Activated T-helper 17 cell treated with anti-CD3 and anti-CD28 coated beads, Interleukin-2, amount 50 U/mL, for 72 hours (primary cell): ENCODE data around the gene ACAP2. TPM values are rescaled to one million over a fixed set of nuclear protein-coding genes. Genes with fewer than 3 reads are reported as not detected.

Experiments
- ATAC-seq: fragments of 150-1000 bp; cut with Tn5 transposase; replicated peaks from 2 replicates; pipeline ENCODE4 v1.10.0; 2021; ENCODE audit warnings: mild to moderate bottlenecking, moderate library complexity
- H3K27ac Mint-ChIP-seq: one replicate; pipeline ENCODE4 v1.8.0; 2022; ENCODE audit warnings: mixed read lengths
- H3K27me3 Mint-ChIP-seq: one replicate; pipeline ENCODE4 v1.8.0; 2022; ENCODE audit warnings: mixed read lengths
- H3K36me3 Mint-ChIP-seq: one replicate; pipeline ENCODE4 v1.8.0; 2022; ENCODE audit warnings: low read depth, mild to moderate bottlenecking, mixed read lengths
- H3K4me1 Mint-ChIP-seq: one replicate; pipeline ENCODE4 v1.8.0; 2022; ENCODE audit warnings: mixed read lengths
- H3K4me3 Mint-ChIP-seq: one replicate; pipeline ENCODE4 v1.8.0; 2022; ENCODE audit warnings: mild to moderate bottlenecking, mixed read lengths
- H3K9me3 Mint-ChIP-seq: one replicate; pipeline ENCODE4 v1.8.0; 2022; ENCODE audit warnings: mixed read lengths
- total RNA-seq, 2 donors: library from RNA; stranded (reverse); gene quantifications; one replicate each; pipeline ENCODE4 v1.2.3, GENCODE V29; 2022

ACAP2 gene
- total RNA-seq, 2 donors from 2014 or later = 58.0 to 74.0 TPM

DNA sequence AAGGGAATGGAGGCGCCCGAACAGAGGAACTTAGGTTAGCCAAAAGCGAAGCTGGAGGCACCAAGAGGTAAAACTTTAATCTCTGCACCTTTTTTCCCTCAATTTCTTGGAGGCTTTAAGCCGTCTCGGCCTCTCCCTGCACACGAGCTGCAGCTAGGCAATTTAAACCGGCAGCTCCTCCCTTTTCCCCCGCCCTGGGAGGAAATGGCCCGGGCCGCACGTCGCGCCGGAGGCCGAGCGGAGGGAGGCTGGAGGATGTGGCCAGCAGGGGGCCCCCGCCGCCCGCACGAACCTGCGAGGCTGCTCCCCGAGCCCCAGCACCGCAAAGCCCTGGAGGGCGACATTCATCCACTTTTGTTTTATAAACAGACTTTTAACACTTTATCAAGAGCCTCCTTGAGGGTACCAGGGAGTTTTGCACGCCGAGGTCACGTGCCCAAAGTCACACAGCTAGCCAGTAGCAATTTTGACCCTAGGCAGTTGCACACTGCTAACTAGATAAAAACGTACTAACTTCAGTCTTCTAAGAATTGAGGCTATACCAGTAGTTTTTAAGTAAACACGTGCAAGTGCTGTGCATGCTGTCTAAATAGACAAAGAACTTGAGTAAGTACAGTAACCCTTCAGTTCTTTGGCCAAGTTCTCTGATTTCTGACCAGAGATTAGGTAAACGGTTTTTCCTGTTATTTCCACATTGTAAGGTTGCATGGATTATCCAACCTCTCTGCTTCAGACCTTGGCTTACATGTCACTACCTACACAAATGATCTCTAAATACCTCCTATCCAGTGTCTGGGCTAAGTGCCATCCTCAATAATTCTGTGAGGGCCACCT, 171.2 kb downstream of the ACAP2 start:
- ATAC-seq = peak; percentile 84
- Mint-ChIP-seq H3K9me3 (no peaks in the 10 kb centered on the region), H3K4me3 (peak overlapping the region; percentile 83), H3K36me3 (peaks cover 7% of the 10 kb centered on the region), H3K4me1 (peaks cover 18% of the 10 kb centered on the region), H3K27ac (peak overlapping the region; percentile 82), H3K27me3 (no peaks in the 10 kb centered on the region)

DNA sequence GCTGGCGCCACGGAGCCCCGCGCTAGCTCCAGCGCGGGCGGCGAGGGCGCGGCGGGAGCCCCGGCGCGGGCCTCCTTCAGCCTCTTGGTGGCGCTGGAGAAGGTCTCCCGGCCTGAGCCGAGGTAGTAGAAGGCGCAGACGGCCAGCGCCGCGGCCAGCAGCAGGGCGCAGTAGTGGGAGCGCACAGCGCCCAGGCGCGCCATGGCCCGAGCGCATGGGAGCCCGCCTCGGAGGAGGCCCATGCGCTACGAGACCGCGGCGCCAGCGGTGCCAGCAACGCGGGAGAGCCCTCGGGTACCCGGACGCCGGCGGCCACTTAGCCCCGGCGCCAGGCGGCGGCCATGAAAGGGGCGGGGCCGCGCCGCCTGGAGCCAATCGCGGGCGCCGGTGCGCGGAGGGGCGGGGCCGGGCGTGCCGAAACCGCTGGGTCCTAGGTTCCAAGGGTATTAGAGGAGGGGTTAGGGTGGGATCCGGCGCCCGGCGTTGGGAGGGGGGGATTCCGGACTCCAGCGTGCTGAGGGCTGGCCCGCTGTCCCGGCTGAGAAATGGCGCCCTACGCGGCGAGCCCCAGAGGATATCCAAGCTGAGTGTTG, 171.9 kb downstream of the ACAP2 start, which contains the start of gene XXYLT1:
Gene XXYLT1, minus strand, starts transcription at position 343 of the 593 bp plus-strand sequence. Its CDS starts 101 bp downstream, at position 242.
- no peaks in the 10 kb centered on the region for H3K27me3 Mint-ChIP-seq
- H3K36me3 Mint-ChIP-seq = peaks cover 13% of the 10 kb centered on the region
- ATAC-seq = peak; percentile 90
- H3K27ac Mint-ChIP-seq = peak within 1 kb of the TSS; percentile 82
- peaks cover 18% of the 10 kb centered on the region for H3K4me1 Mint-ChIP-seq
- H3K4me3 Mint-ChIP-seq = peak within 1 kb of the TSS; percentile 84
- H3K9me3 Mint-ChIP-seq = no peaks in the 10 kb centered on the region

DNA sequence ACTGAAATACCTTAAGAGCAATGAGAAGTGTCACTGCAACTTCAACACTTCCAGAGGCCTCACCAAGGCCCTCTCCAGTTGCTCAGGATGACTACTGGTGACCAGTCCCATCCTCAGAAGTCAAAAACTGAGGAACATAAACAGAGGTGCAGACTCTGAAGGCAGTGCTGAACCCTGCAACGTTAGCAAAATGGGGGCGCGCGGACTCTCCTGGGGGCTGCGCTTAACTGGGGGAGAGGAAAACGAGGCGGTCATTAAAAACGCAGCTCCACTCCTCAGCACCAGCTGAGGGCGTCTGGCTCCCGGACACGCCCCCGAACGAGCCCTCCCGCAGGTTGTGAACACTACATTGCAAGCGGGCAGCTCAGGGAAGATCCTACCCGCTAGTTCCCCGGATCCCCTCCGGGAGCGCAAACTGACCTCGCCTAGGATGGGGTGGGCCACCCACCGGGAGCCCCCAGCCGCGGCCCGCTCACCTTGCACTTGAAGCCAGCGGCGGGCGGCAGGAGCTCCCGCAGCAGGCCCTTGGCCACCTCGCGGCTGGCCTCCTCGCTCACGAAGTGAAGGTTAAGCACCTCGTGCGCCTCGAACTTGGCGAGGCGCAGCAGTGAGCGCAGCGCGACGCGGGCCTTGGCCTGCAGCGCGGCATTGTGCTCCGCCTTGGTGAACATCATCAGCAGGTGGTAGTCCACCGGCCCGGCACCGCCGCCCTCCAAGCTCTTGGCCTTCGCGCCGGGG, 172.6 kb downstream of the ACAP2 start:
- H3K36me3 Mint-ChIP-seq = peaks cover 20% of the 10 kb centered on the region
- peak overlapping the region; percentile 48 for H3K27ac Mint-ChIP-seq
- H3K4me3 Mint-ChIP-seq = peak overlapping the region; percentile 84
- ATAC-seq = peak; percentile 4
- no peaks in the 10 kb centered on the region for H3K27me3 Mint-ChIP-seq
- no peaks in the 10 kb centered on the region for H3K9me3 Mint-ChIP-seq
- H3K4me1 Mint-ChIP-seq = peaks cover 18% of the 10 kb centered on the region

DNA sequence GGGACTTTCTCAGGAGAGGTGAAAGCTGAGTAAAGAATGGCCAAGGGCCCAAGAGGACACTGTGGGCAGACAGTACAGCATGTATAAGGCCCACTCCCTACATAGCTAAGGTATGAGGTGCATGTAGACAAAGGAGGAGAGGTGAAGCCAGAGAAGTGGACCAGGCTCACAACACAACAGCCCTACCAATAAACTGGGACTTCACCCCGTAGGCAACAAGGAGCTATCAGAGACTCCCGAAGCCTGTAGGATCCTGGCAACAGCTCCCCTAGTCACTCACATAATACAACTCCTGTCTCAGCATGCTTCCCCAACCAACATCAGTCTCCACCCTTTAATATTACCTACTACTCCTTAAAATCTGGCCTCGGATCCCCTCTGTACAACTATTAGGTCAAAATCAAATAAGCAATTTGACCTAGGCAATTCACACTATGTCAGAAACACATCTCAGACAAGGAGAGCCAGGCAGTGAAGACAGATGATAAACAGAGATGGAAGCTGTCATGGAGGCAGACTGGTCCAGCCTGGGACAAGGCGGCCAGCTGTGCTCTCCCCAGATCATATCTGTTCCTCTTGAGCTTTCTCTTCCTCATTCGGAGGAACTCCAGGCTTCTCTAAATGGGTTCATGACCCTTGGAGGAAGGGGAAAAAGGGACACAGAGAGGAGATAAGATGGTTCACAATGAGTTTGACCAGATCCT, 173.3 kb downstream of the ACAP2 start:
- Mint-ChIP-seq H3K27me3 (no peaks in the 10 kb centered on the region), H3K36me3 (peaks cover 22% of the 10 kb centered on the region), H3K4me3 (peak overlapping the region; percentile 84), H3K27ac (peak overlapping the region; percentile 48), H3K9me3 (no peaks in the 10 kb centered on the region), H3K4me1 (peaks cover 18% of the 10 kb centered on the region)
- no peak for ATAC-seq

DNA sequence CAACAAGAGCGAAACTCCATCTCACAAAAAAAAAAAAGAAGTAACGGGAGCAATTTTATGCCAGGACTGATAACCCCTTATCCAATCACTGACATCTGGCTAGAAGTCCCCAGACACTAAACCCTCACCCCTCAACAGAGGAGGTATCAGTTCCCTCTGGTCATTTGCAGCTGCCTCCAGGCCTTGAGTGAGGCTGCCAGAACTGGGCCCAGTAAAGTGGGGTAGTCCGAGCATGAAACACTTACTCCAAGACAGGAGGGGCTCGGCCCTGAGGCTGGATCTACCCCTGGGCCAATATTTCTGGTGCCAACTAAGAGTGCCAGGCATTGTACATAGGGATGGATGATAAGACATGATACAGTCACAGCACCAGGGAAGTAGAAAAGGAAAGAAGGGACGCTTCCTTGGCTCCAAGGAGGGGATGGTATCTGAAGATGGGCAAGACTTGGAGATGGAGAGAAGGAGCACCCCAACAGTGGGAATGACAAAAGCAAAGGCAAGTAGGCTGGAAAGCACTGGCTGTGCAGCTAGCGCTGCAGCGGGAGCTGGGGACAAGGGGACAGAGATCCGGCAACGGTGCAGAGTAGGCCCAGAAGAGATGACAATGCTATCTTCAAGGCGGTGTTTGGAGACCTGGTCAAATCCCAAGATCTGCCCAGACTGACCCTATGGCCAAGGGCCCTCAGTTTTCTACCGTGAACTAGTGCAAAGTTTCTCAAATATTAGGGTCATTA, 174.1 kb downstream of the ACAP2 start:
- Mint-ChIP-seq H3K27me3 (no peaks in the 10 kb centered on the region), H3K4me3 (peak overlapping the region; percentile 25), H3K36me3 (peaks cover 22% of the 10 kb centered on the region), H3K4me1 (peaks cover 18% of the 10 kb centered on the region), H3K9me3 (no peaks in the 10 kb centered on the region), H3K27ac (no peak overlapping the region)
- no peak for ATAC-seq

DNA sequence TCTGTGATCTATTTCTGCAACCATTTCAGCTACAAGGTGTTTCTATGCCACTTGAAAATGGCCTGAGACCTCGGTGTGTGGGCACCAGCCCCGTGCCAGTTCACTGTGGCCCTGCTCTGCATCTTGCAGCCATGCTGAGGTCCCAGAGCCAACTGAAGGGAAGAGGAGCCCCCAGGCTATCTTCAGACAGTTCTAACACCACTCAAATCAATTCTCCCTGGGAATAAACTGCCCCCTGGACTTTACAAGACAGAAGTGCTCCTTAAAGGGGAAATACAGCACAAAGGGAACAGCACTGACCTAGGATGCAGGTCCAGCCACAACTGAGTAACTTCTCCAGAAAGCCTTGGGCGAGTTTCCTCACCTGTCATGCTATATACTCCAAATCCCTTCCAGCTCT, 175.7 kb downstream of the ACAP2 start:
- Mint-ChIP-seq H3K4me3 (no peak overlapping the region), H3K4me1 (peaks cover 16% of the 10 kb centered on the region), H3K9me3 (no peaks in the 10 kb centered on the region), H3K36me3 (peaks cover 22% of the 10 kb centered on the region), H3K27ac (no peak overlapping the region), H3K27me3 (no peaks in the 10 kb centered on the region)
- no peak for ATAC-seq

DNA sequence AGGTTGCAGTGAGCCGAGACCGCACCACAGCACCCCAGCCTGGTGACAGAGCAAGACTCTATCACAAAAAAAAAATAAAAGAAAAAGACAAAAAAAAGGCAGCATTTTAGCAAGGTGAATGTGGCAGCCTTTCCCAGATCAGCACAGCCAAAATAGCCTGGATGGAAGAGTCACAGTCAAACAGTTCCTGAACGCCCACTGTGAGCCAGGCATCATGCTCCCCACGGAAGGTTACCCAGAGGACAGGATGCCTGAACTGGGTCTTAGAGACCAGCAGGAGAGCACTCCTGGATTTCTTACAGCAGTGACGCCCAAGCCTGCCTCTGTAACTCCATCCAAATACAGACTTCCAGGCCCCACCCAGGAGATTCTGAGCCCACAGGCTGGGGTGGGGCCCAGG, 176.4 kb downstream of the ACAP2 start:
- Mint-ChIP-seq H3K4me1 (peaks cover 13% of the 10 kb centered on the region), H3K27me3 (no peaks in the 10 kb centered on the region), H3K4me3 (no peak overlapping the region), H3K27ac (no peak overlapping the region), H3K36me3 (peaks cover 22% of the 10 kb centered on the region), H3K9me3 (no peaks in the 10 kb centered on the region)
- no peak for ATAC-seq

DNA sequence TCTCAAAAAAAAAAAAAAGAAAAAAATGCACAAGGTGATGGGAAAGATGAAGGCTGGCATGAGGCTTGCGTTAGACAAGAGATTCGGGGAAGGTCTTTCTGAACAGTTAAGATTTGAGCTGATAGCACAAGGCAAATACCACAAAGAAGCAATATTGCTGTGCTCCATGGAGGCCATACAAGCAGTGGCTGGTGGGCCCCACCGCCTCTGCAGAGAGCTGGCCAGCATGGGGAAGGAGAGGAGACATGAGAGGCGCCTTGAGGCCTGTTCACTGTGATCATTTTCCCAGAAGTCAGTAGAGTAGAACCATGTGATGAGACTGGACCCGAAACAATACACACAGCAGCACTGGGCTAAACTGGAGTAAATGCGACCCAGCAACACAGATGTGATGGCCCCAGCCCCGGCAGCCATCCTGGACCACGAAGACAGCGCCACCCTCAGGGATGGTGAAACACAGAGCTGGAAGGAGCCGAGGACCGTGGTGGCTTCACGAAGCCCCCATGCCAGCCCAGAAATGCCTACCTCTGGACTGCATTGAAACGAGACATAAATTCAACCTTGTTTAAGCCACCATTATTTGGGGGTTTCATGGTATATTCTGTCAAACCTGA, 177.3 kb downstream of the ACAP2 start:
- ATAC-seq = no peak
- Mint-ChIP-seq H3K36me3 (peaks cover 22% of the 10 kb centered on the region), H3K9me3 (no peaks in the 10 kb centered on the region), H3K4me1 (peaks cover 13% of the 10 kb centered on the region), H3K27ac (no peak overlapping the region), H3K4me3 (no peak overlapping the region), H3K27me3 (no peaks in the 10 kb centered on the region)

DNA sequence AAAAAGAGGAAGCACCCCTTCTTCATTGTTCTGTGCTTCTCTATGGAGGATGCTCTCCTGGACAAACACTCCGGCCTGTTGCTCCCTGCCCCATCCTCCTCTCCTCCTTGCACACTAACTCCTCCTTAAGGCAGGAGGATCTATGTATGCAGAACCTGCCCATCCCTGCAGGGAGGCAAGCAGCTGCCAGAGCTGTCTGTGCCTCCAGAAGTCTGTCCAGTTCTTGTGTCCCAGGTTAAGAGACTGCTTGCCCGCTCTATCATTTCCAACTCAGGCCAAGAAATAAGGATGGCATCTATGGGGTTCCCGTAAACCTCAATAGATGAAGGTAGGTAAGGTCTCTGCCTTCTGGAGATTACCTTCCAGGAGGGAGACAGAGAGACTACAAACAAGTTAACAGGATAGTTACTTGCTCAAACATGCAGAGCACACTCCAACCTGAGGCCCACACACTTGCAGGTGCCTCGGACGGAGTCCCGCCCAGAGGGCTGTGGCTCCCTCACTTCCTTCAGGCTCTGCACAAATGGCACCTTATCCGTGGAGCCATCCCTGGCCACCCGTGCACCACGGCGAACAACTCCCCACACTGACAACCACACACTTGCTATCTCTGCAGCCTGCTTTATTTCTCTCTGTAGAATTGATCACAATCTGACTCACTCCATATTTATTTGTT, 178.8 kb downstream of the ACAP2 start:
- no peaks in the 10 kb centered on the region for H3K27me3 Mint-ChIP-seq
- no peaks in the 10 kb centered on the region for H3K9me3 Mint-ChIP-seq
- no peak for ATAC-seq
- peaks cover 5% of the 10 kb centered on the region for H3K4me1 Mint-ChIP-seq
- H3K4me3 Mint-ChIP-seq = no peak overlapping the region
- no peak overlapping the region for H3K27ac Mint-ChIP-seq
- H3K36me3 Mint-ChIP-seq = peaks cover 22% of the 10 kb centered on the region

DNA sequence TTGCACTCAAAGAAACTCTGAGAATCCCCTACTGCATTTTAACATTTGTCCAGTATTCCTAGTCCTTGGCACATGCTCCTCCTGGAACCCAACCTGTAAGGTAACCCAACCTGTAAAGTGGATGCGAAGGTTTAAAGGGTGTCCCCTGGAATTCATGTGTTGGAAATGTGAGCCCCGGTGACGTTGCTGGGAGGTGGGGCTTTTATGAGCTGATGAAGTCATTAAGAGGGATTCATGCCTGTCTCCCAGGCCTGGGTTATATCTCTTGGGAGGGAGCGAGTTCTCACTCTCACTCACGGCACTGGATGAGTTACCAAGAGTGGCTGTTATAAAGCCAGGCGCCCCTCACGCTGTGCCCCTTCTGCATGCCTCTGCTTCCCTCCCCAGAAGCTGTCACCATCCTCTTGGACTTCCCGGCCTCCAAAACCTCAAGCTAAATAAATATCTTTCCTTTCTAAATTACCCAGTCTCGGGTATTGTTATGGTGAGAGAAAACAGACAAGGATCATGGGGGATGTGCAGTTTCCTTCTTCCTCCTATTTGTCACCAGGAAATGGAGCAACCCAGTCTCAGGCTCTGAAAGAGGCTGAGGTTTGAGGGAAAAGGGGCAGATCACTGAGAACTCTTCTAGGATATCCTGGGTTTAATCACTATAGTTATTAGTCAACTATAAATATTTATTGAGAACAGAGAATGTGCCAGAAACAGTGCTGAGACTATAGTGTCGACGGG, 179.5 kb downstream of the ACAP2 start:
- Mint-ChIP-seq H3K36me3 (peaks cover 22% of the 10 kb centered on the region), H3K4me3 (no peak overlapping the region), H3K27me3 (no peaks in the 10 kb centered on the region), H3K9me3 (no peaks in the 10 kb centered on the region), H3K4me1 (no peaks in the 10 kb centered on the region), H3K27ac (no peak overlapping the region)
- no peak for ATAC-seq

DNA sequence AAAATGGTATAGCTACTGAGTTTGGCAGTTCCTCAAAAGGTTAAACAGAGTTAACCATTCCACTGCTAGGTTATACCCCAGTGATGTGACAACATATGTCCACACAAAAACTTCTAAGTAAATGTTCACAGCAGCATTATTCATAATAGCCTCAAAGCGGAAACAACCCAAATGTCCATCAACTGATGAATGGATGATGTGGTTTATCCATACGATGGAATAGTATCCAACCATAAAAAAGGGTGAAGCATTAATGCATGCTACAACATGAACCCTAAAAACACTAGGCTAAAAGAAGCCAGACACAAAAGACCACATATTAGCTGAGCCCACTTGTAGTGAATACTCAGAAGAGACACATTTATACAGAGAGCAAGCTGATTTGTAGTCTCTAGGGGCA, 180.9 kb downstream of the ACAP2 start:
- H3K4me1 Mint-ChIP-seq = no peaks in the 10 kb centered on the region
- no peak overlapping the region for H3K27ac Mint-ChIP-seq
- H3K36me3 Mint-ChIP-seq = peaks cover 15% of the 10 kb centered on the region
- no peaks in the 10 kb centered on the region for H3K9me3 Mint-ChIP-seq
- no peak overlapping the region for H3K4me3 Mint-ChIP-seq
- no peak for ATAC-seq
- H3K27me3 Mint-ChIP-seq = no peaks in the 10 kb centered on the region

DNA sequence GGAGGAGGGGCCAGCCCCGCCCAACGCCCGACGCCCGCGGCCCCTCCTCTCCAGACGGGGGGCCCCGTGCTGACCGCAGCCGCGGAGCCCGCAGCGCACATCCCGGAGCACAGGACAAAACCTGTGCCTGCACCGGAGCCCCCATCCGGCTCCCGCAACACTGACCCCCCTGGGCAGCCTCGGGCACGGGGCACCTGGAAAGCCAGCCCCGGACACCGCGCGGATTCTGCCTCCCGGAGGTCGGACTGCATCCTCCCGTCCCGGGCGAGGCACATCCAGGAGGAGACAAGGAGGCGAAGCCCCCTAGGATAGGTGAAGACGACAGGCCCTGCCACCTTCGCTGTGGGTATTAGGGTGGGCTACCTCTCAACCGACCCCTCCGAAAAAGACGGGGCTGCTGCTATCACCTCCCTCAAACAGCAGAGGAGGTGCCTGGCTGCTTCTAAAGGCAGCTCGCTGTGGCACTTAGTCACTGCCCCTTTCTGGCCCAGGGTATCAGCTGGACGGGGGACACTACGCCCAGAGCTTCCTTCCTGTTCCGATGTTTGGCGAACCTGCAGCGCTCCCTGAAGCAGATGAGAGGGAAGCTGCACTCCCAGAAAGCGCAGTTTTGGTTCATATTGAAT, 182.4 kb downstream of the ACAP2 start:
- Mint-ChIP-seq H3K4me1 (no peaks in the 10 kb centered on the region), H3K27me3 (no peaks in the 10 kb centered on the region), H3K9me3 (no peaks in the 10 kb centered on the region), H3K4me3 (peak overlapping the region; percentile 82), H3K36me3 (peaks cover 4% of the 10 kb centered on the region), H3K27ac (peak overlapping the region; percentile 72)
- ATAC-seq = peak; percentile 40
